RKO (cell line): ENCODE measurements around the gene PRXL2A.
A peak's percentile ranks its signal among the peaks of the same experiment; 100 is the strongest.
"Not testable (repeated sequence)": the region's sequence is repeated elsewhere in the genome, so short reads cannot be mapped to it uniquely, and the experiment has no call there.

Source experiments
- DNase-seq: peaks from one replicate; pipeline ENCODE4 v3.0.0-alpha.2; 2016; ENCODE audit warnings: low spot score

Gene PRXL2A

GRCh38 chr10:80408242-80409101, at the start of gene PRXL2A:
PRXL2A (plus strand) TSS chr10:80408551; CDS start chr10:80420468, 11,917 bp downstream.
- peak; percentile 83 for DNase-seq

GRCh38 chr10:80358925-80359324, 49.4 kb upstream of the PRXL2A start:
- DNase-seq, result not testable (repeated sequence)

- no peak for DNase-seq
Measured at GRCh38 chr10:80359644-80360043, 48.7 kb upstream of the PRXL2A start.

DNA sequence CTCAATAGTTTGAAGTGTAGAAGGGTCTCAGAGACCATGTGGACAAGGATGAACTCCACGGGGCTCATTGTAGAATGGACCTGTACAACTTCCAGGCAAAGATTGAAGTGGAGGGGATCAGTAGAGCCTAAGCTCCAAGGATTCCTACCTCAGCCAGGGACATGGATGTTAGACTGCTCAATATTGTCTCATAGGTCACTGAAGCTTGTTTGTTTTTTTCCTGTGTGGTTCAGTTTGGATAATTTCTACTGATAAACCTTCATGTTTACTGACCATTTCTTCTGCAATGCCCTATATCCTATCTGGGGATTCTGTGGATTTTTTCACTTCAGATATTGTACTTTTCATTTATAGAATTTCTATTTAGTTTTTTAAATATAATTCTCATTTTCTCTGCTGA, 42.8 kb upstream of the PRXL2A start:
- no peak for DNase-seq

DNA sequence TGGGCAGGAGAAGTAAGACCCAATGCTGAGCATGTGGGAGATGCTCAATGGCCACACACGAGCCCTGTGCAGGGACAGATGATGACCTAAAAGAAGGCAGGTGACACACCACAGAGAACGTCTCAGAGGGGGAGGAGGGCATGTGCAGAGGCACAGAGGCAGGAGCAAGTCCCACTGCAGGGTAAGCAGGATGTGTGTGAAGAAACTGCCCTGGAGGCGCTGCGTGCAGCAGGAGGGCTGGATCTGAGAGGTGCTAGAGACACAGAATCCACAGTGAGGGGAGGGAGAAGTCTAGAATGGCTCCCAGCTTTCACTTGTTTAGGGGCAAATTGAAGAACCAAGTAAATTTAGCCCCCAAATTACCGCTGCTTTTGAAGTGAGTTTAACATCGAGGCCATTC, 36.9 kb upstream of the PRXL2A start:
- no peak for DNase-seq

GRCh38 chr10:80372675-80373074, 35.7 kb upstream of the PRXL2A start:
- DNase-seq, result no peak

DNA sequence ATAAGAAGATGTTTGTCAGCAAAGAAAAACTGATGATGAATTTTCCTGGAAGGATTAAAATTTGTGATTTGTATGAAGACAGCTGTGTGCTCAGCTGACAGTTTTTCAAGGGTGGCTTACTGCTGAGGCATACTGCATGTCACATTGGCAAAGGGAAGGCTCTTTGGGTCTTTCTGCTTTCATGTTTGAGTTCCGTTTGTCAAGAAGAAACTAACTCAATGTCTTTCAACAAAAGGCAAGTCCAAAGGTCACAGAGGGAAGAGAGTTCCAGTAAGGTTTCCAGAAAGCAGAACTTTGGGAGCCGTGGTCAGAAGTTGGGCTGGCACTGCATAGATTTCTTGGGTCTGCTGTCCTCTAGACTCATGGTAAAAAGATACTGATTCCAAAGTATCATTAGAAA, 34.8 kb upstream of the PRXL2A start:
- DNase-seq, result no peak

DNA sequence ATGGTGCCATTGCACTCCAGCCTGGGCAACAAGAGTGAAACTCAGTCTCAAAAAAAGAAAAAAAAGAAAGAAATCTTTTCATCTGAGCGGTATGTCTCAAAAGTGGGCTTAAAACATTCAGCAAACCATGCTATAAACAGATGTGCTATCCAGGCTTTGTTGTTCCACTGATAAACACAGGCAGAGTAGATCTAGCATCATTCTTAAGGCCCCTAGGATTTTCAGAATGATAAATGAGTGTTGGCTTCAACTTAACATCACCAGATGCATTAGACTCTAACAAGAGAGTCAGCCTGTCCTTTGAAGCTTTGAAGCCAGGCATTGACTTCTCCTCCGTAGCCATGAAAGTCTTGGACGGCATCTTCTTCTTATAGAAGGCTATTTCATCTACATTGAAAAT, 28.6 kb upstream of the PRXL2A start:
- no peak for DNase-seq

GRCh38 chr10:80380185-80380584, 28.2 kb upstream of the PRXL2A start:
- no peak for DNase-seq

DNA sequence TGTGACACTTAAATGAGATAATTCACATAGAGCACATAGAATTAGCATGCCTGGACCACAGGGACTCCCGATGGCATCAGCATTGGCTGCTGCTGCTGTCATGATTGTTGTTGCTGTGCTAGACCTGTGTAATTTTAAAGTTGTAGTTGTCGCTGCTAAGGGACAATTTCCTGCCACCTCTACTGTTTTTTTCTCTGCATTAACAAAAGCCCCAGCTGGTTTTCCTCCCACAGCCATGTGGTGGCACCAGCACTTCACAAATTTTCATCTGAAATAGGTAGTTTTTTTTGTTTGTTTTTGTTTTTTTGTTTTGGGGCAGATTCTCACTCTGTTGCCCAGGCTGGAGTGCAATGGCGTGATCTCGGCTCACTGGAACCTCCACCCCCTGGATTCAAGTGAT, 25.4 kb upstream of the PRXL2A start:
- peak; percentile 67 for DNase-seq

DNA sequence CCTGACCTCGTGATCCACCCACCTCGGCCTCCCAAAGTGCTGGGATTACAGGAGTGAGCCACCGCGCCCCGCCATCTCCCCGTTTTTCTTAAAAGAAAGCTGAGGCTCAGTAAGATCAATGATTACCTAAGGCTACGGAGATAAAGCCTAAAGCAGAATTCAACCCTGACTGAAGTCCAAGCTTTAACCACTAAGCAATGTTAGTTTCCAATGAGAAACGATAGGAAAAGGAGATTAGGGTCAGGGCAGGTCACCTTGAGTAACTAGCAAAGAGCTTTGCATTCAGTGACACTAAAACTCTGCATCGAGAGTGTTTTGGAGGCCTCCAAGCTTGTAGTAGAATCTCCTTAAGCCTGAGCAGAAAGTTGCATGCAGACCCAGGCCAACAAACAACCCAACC, 17.6 kb upstream of the PRXL2A start:
- DNase-seq, result no peak

GRCh38 chr10:80392250-80392649, 16.1 kb upstream of the PRXL2A start:
- no peak for DNase-seq

DNA sequence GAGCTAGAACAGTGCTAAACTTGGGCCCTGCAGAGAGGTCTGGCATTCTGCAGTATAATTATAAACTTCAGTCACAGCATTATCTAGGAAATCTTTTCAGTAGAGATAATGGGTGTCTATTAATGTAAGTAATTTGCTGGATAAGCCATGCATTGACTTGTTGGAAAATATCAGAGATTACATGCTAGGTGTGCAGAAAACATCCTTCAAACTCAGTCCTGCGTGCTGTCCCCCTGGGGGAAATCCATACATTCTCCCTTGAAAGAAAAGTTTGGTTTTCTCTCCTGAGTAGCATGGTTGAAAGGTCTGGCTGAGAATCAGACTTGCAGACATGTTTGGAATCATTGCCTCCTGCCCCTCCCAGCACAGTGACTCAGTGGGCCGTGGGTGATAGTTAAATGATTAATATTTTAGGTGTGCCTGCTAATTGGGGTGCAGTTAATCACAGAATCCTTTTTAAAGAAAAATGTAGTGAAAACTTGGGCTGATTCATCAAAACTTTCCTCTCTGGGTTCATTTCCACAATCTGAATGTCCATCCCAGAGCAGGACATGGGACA, 13.9 kb upstream of the PRXL2A start:
- DNase-seq, result no peak

- no peak for DNase-seq
Measured at GRCh38 chr10:80397014-80397413, 11.3 kb upstream of the PRXL2A start.

DNA sequence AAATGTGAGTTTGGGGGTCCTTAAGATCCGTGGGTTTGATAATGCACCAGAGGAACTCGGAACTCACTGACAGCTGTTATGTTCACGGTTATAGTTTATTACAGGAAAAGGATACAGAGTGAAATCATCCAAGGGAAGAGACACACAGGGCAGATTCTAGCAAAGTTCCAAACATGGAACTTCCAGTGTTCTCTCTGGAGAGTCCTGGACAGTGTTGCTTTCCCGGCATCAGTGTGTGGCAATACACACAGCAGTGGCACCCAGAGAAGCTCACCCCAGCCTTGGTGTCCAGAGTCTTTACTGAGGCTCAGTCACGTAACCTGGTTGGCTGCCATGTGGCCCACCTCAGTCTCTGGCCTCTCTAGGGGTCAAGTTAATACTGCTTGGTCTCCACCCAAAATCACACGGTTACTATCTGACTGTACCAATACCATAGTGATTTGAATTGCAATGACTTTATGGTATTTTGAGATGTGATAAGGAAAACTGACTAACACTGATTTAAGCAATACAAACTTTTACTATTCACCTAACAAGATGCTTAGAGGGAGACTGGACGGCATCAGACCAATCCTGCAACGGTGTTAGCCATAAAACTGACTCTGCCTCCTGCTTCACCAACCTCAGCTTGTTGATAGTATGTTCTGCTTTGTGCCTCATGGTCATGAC, 8.1 kb upstream of the PRXL2A start:
- DNase-seq, result no peak

DNA sequence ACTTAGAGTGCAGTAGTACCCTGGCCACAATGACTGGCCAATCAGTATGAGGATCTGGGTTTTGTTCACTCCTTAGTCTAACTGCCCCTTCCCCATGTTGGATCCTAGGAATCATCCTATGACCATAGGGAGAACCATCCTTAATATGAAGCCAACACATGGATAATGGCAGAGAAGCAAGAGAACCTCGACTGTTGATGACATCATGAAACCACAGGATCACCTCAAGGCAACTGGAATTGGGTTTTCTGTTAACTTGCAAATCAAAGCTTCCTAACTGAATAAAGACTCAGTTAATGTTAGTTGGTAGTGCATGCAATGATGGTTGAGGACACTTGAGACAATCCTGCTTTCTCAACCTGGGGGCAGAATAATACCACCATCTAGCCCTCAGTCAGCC, 3.3 kb upstream of the PRXL2A start:
- no peak for DNase-seq

GRCh38 chr10:80405626-80406025, 2.7 kb upstream of the PRXL2A start:
- DNase-seq, result no peak

- no peak for DNase-seq
Measured at GRCh38 chr10:80406204-80406603, 2.1 kb upstream of the PRXL2A start.

DNA sequence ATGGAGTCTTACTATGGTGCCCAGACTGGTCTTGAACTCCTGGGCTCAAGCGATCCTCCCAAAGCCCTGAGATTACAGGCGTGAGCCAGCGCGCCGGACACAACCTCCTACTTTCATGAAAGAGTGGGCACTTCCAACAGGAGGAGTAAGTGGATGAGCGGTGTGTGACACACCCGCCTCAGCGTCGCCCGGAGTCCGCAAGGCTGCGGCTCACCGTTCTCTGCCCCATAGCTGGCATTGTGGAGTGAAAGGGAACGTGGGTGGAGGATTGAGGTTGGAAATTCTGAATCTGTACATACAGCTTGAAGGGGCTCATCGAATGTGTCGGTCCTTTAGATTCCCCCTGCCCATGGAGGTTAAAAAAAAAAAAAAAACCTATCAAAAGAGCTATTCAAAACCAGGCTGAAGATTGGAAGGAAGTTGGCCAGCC, 524 bp upstream of the PRXL2A start:
- peak; percentile 93 for DNase-seq

DNA sequence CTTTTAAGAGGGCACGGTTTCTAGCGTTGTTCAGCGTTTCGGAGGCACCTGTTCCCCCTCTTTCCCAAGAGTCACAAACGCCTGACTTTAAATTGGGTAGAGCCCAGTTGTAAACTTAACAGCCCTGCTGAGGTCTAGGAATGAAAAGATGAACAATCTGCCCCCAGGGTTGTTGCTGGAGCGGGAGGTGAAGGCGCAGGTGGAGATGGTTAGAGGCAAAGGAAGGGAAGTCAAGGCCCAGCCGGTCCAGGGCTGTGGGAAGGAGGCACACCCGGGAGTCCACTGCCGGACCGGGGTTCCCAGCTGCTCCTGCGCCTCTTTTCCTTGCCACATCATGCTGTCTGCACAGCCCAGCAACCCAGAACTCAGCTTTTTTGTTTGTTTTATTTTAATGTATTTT, 770 bp downstream of the PRXL2A start:
- peak; percentile 16 for DNase-seq

DNA sequence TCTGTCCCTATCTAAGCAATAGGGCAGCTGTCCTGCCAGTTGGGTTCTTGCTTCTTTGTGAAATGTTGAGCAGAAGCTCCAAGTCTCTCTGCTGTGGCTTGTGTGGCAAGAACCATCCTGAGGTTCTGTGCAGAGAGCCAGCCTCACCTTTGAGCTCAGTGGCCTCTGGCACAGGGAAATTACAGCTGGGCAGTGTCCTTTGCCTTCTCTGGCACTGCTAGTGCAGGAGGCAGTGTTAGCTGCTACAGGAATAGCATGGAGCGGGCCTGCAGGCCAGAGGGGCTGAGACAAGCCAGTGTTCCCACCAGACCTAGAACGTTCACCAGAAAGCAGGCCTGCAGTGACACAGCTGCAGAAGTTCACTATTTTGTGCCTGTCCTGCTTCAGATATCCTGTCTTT, 1.8 kb downstream of the PRXL2A start:
- DNase-seq, result no peak

DNA sequence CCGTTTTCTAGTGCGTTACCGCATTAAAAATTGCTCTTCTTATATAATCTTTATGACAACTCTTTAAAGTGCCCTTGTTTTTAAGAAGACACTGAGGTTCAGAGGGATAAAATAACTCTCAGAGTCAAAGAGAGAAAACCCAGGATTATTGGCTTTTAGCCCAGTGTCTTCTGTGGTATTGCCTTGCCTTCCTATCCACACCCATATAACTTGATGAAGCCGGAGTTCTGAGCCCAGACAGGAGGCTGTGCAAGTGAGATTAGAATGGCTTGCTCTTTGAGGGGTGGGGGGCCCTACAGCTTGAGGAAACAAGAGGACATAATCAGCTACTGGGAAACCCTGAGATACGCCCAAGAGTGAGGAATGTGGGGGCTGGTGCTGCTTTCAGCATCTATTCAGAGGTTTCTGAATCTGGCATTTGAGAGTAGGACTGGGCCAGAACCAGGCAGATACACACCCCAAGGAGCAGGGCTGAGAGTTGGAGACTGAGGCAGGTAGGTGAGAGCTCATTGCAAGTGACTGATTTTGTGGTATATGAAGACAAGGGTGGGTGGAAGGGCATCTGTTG, 2.3 kb downstream of the PRXL2A start:
- DNase-seq, result no peak

DNA sequence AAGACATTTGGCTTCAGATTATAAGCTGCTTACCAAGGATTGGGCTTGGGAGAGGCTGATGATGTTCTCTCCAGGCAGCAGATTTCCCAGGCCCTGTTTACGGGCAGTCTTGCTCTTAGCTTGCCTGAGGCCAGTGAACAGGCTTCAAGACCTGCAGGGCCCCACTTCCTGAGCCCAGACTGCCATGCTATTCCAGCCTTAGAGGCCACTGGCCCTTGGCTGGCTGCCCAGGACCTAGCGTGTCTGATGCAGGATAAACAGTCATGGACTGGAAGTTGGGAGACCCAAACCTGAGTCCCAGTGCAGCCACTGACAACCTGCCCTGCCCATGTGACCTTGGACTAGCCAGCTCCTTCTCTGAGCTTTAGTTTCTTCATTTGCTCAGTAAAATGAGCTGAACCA, 2.9 kb downstream of the PRXL2A start:
- DNase-seq, result no peak
